ENCODE data around the gene VPS26A.

The VPS26A gene

GRCh38 chr10:69092959-69093850, 30.8 kb upstream of the VPS26A start:
- DNase-seq (ENCODE audit: low spot score) = peak; percentile 61
- TF ChIP-seq, protein P1, sequence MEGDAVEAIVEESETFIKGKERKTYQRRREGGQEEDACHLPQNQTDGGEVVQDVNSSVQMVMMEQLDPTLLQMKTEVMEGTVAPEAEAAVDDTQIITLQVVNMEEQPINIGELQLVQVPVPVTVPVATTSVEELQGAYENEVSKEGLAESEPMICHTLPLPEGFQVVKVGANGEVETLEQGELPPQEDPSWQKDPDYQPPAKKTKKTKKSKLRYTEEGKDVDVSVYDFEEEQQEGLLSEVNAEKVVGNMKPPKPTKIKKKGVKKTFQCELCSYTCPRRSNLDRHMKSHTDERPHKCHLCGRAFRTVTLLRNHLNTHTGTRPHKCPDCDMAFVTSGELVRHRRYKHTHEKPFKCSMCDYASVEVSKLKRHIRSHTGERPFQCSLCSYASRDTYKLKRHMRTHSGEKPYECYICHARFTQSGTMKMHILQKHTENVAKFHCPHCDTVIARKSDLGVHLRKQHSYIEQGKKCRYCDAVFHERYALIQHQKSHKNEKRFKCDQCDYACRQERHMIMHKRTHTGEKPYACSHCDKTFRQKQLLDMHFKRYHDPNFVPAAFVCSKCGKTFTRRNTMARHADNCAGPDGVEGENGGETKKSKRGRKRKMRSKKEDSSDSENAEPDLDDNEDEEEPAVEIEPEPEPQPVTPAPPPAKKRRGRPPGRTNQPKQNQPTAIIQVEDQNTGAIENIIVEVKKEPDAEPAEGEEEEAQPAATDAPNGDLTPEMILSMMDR (IDR thresholded peaks at IDR 0.05; ENCODE audit: extremely low read depth, missing control alignments) = peak; percentile 17

- no peak for DNase-seq (ENCODE audit: low spot score)
- TF ChIP-seq, protein P1 (IDR thresholded peaks at IDR 0.05; ENCODE audit: extremely low read depth, missing control alignments) = no peak
Measured at GRCh38 chr10:69093933-69094332, 30.0 kb upstream of the VPS26A start.

DNA sequence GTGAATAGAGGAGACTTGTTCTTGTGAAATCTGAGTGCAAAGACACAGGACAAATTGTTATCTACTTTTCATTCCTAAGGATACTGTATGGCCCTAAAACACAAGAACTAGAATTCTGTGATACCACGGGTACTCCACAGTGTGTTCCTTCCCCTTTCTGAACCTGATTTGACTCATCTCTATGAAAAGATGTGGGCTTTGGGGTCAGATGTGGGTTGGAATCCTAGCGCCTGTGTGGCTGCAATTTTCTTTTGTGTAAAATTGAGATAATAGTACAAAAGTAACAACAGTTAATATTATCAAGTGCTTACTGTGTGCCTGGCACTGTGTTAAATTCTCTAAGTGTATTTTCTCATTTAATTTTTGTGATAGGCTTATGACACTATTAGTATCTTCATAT, 27.9 kb upstream of the VPS26A start:
- TF ChIP-seq, protein P1 (IDR thresholded peaks at IDR 0.05; ENCODE audit: extremely low read depth, missing control alignments) = no peak
- DNase-seq (ENCODE audit: low spot score) = no peak

GRCh38 chr10:69097729-69098128, 26.2 kb upstream of the VPS26A start:
- TF ChIP-seq, protein P1 (IDR thresholded peaks at IDR 0.05; ENCODE audit: extremely low read depth, missing control alignments) = no peak
- DNase-seq (ENCODE audit: low spot score) = no peak

GRCh38 chr10:69100136-69100872, 23.7 kb upstream of the VPS26A start:
- TF ChIP-seq, protein P1 (IDR thresholded peaks at IDR 0.05; ENCODE audit: extremely low read depth, missing control alignments) = no peak
- DNase-seq (ENCODE audit: low spot score) = no peak

- no peak for DNase-seq (ENCODE audit: low spot score)
- TF ChIP-seq, protein P1 (IDR thresholded peaks at IDR 0.05; ENCODE audit: extremely low read depth, missing control alignments) = no peak
Measured at GRCh38 chr10:69101451-69102095, 22.4 kb upstream of the VPS26A start.

Data from GM20000 (cell line).